DMS 273 treated with DMSO at 0.1 percent for 48 hours (cell line): ENCODE data around the gene DLX4.

ENCODE experiments used
- DNase-seq: peaks from one replicate; lab custom pipeline; 2025; lab: John Stamatoyannopoulos, UW

Gene DLX4, protein sequence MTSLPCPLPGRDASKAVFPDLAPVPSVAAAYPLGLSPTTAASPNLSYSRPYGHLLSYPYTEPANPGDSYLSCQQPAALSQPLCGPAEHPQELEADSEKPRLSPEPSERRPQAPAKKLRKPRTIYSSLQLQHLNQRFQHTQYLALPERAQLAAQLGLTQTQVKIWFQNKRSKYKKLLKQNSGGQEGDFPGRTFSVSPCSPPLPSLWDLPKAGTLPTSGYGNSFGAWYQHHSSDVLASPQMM

DNA sequence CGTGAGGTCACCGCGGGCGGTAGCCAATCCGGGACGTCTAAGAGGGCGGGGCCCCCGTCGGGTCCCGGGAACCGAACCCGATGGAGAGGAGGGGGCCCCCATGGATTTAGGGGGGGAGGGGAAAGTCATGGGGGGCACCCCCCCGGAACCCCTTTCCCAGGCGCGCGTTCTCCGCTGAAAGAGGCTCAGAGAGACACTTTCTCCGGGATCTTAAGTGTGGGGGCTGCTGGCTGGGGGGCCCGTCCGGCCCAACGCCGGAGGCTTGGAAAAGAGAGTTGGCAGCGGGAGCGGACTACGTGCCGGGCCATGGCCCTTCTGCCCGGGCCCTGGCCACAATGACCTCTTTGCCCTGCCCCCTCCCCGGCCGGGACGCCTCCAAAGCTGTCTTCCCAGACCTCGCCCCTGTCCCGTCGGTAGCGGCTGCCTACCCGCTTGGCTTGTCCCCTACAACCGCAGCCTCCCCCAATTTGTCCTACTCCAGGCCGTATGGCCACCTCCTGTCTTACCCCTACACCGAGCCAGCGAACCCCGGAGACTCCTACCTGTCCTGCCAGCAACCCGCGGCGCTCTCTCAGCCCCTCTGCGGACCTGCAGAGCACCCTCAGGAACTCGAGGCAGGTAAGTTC lies at the start of gene DLX4:
Gene DLX4 (plus strand): TSS at position 57 of the 626 bp plus-strand sequence. CDS start 279 bp downstream, at position 336.
- no peak for DNase-seq

DNA sequence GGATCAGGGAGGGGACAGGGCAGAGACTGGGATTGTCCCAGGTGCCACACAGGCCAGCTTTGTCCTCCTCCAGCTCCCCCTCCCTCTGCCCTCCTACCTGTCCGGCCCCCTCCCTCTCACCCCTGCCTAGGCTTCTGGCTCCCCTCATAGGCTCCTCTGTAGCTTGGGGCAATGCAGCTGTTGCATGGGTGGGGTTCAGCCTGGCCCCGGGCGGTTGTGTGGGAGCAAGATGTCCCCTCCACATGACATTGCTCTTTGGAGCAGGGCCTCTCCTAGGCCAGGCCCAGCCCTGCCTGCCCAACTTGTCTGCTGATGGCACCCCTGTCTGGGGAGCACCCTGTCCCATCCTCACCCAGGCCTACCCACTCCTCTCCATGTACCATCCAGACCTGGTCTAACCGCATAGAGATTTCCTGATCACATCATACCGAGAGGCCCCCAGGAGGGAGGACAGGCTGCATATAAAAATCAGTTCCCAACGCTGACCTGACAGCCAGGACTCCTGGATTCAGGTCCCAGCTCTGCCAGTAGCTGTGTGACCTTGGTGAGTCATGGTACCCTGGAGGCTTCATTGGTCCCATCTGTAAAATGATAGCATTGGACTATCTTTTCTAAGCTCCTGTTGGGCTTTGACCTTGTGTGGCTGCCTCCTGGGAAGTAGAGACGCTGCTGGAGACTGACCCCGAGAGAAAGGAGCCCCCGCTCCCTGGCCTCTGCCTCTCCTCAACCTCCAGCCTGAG lies 48.8 kb upstream of the DLX4 start:
- no peak for DNase-seq

DNA sequence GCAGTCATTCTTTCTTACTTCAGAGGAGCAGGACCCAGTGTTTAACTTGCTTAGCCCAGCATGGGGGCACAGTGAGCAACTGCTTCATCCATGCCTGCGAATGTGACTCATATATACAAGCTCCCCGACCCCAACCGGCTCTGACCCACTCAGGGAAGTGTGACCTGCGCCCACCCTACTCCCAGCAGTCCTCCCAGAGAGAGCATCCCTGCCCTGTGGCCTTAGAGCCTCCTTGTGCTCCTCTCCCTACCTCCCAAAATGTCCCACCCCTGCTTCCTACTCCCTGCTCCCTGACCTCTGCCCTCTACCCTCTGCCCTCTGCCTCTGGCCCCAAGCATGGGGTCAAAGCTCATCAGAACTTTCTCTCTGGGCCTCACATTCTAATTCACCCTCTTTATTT lies 46.9 kb upstream of the DLX4 start:
- no peak for DNase-seq

DNA sequence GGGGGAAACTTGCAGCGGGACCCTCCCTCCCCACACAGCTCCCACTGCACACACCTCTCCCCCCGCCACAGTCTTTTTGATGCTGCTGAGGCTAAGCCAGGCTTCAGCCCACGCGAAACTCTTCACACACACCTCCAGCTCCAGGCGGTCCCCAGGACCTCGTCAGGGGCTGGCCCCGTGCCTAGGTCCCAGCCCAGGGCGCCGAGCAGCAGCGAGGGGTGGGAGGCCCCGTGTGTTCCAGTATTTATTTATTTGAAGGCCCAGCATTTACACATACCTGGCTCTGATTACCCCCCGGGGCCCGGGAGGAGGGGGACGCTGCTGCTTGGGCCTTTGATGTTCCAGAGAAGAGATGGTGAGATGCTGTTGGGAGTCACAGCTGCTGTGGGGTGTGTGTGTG lies 44.9 kb upstream of the DLX4 start:
- DNase-seq: no peak

DNA sequence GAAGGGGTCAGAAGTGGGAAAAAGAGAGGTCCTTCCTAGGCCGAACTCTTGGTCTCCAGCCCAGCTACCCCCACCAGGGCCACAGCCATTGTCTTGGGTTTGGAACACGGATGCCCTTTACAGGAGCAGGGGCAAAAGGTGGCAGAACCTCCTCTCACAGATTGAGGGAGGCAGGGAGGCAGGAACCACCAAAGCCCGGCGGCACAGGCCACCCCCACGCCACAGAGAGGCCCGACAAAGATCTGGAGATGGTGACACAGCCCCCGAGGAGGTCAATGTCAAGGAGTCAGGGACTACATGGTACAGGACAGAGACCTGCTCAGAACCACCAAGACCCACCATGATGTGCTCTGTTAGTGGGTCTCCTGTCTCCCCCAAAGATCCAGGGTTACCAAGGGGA lies 44.4 kb upstream of the DLX4 start:
- DNase-seq: no peak

DNA sequence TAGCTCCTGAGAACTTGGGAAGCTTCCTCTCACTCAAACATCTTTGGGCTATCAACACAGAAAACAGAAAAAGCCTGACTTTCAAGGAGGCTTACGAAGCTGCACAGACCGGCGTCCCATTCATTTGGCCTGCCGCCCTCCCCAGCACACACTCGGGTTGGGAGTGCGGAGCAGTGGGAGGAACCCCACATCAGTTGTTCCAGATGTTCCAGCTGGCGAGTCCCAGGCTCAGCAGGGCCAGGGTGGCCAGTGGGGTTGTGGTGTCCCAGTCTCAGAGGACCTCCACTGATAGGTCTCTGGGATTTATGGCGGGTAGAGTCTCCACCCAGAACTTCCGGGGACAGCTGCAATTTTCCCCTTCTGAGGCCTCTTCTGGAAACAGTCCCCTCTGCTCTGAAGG lies 43.1 kb upstream of the DLX4 start:
- DNase-seq: no peak

DNA sequence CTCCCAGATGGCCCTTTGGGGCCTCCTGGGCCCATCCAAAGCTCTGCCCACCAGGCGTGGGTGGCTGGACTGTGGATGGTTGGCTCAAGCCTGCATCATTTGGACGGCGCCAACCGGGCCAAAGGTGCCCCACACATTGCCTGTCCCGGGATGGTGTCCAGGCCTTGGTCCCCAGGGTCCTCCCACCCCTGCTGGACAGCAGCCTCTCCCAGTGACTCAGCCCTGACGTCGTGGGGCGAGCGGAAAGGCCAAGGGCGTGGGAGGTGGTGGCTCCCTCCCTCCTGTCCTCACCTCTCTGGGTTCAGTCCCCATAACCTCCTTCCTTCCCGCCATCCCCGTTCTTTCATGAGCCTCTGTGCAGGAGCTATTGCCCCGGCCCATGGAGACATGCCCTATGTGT lies 42.1 kb upstream of the DLX4 start:
- DNase-seq: no peak

DNA sequence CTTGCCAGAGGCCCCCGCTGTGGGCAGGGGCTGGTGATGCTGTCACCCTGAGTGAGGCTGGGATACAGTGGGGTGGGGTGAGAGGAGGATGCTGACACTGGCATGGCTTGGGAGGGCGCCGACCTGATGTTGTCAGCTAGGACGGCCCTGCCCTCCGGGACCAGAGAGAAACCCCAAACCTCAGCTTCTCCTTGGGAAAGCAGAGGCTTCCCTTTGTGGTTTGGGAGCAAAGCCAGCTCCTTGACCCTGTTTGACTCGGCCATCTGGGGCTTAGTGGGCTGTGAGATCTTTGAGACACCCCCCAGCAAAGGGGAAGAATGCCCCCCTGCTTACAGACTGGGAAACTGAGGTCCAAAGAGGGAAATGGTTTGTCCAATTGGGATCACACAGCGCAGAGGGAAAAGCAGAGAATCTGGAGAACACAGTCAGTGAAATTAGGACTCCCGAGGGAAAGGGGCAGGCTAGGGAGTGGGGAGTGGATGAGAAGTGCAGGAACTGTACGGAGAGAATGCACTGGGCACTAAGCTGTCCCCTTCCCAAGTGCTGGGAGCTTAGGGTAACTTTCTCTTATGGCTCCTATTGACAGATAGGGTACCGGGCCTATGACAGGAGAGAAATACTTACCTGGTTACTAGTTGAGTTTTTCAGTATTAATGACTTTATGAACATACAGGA lies 40.7 kb upstream of the DLX4 start:
- no peak for DNase-seq

DNA sequence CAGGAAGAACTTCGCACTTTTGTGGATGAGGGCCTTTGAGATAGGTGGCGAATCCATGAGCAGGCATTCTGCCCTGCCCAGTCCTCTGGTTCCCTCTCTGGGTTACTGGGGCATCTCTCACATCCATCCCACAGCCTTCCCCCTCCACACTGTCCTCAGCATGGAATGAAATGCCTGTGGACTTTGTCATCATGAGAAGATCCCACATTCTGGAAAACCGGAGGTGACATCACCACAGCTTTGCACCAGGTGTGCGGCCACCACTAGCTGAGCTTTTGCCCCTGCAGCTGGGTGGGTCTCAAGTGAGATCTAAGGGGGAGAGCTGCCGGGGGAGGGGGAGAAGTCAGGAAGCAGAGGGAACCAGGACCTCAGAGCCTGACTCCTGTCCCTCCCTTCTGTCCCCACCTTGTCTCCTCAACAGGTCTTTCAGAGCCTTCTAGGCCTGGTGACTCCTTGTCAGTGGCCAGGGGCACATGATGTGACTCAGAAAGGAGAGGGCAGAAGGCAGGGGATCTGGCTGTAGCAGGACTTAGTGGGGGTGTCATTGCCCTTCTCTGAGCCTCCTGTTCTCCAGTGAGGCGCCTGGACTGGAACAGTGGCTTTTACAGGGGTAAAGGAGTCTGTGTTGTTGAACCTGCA lies 40.0 kb upstream of the DLX4 start:
- no peak for DNase-seq

DNA sequence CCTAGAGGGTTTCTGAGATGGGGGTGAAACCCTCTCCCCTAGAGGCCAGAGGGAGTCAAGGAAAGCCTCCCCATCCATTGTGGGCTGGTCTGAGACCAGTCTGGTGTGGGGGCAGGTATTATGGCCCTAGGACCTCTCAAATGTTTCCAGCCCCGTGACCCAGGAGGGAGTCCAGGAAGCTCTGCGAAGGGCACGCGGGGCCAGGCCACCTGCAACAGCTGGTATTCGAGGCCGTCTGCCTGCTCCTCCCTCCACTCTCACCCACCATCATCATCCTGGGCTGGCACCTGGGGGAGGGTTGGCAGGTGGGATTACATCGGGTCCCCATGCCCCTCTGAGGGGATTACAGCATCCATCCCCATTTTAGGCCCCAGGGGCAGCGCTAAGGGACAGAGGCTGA lies 38.1 kb upstream of the DLX4 start:
- DNase-seq: no peak

DNA sequence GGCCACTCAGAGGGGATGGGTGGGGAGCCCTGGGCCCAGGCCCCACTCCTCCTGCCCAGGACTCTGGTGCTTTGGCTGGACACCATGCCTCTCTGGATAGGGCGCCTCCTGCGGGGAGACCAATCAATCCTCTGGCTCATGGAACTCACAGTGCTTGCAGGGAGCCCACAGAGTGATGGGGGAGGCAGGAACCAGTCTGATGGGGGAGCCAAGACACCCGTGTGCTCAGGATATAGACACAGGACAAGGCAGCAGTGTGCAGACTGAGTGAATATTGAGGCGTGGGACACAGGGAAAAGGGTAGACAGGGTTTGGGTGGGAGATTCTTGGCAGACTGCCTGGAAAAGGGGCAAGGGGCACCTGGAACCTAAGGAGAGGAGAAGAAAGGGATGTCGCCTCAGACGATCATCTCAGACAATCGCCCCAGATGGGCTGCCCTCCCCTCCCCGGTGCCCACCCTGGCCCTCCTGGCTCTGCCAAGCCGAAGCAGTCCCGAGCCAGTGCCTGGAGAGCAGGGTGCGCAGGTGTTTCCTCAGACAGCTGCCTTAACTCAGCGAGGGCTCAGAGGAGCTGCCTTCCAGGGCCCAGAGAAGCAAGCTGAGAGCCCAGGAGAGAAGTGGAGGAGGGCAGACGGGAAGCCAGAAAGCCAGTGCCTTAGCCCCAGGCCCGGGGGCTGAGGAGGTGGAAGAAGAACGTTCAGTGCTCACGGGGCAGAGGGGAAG lies 37.4 kb upstream of the DLX4 start:
- DNase-seq: peak; percentile 27

DNA sequence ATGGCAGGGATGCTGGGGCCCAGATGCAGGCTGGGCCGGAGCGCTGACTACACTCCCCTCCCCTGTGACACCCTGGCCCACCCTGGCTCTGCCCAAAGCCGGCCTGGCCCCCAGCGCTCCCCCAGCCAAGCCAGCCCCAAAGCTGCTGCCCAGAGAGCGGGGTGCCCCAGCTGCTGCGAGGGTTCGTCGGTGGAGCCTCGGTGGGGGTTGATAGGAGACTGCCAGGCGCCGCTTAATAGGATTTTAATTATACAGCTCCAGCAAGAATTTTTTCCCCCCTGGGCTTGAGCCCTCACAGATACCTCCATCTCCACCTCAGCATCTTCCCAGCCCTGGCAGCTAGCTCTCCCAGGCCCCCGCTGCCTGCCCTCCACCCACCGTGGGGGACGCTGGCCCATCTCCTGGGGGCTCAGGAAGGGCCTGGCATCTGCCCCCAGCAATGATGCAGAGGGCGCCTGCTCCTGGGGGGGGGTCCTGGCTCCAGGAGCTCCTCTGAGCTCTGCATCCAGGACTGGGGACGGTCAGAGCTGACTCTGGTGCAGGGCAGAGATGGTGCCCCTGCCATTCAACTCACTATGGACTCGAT lies 36.8 kb upstream of the DLX4 start:
- DNase-seq: no peak

DNA sequence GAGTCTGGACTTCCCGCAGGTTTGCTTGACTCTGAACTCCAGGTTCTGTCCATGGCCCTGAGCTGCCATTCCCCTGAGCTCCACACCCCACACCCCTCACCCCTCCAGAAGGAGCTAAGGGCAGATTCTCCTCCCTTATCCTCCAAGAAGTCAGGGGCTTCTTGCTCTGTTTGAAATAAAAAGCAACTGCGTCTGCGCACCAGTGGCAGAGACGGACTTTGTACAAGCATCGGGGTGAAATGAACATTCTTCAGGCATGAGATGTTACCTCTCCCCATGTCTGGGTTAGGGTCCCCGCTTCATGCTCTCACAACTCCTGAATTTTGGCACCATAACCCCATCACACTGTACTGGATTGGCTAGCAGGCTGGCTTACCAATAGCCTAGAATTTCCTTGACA lies 36.1 kb upstream of the DLX4 start:
- no peak for DNase-seq

DNA sequence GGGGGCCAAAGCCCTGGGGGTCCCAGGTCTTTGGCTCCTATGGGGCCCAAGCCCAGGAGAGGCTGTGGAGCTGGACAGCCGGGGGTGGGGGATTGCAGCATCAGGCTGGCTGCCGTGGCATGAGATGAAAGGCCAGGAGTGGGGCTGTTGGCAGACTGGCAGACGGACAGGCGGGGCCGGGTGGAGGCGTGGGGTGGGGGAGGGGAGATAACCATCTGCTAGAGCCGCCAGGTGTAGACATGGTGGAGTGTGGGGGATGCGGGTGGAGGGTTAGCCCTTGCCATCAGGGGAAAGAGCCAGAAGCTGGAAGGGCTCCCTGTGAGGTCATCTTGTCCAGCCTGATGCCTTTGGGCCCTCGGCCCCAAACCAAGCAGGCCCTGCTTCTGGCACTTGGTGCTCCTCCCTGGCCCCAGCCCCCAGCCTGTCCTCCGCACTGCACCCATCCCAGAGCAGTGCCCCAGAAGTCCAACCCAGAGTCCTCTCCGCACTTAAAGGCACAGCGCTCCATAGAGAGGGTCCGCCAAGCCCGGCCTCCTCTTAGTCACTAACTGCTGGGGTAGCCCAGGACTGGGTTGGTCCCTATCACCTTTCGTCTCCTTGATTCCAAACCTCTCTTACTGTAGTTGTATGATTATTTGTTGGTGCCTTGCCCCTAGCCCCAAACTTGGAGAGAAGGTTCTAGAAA lies 33.3 kb upstream of the DLX4 start:
- peak; percentile 77 for DNase-seq

DNA sequence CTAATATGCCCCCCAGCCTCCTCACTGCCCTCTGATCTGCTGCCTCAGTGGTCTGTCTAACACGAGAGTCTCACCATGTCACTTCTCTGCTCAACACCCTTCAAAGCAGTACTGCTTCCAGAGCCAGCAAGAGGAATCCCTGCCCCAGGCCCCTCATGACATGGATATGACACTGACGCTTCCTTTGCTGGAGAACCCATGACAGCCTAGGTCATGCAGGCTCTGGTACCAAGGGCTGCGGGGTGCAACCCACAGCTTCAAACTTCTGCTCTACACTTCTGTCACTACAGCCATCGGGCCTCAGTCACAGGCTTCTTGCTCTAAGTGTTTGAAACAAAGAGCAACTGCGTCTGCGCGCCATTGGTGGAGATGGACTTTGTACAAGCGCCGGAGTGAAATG lies 32.6 kb upstream of the DLX4 start:
- DNase-seq: no peak

DNA sequence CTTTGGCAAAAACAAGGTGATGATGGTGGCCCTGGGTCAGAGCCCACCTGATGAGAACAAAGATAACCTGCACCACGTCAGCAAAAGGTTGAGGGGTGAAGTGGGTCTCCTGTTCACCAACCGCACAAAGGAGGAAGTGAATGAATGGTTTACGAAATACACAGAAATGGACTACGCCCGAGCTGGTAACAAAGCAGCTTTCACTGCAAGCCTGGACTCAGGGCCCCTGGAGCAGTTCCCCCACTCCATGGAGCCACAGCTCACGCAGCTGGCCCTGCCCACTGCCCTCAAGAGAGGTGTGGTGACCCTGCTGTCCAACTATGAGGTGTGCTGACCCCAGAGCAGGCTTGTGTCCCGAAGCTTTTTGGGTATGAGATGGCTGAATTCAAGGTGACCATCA lies 29.7 kb upstream of the DLX4 start:
- no peak for DNase-seq

DNA sequence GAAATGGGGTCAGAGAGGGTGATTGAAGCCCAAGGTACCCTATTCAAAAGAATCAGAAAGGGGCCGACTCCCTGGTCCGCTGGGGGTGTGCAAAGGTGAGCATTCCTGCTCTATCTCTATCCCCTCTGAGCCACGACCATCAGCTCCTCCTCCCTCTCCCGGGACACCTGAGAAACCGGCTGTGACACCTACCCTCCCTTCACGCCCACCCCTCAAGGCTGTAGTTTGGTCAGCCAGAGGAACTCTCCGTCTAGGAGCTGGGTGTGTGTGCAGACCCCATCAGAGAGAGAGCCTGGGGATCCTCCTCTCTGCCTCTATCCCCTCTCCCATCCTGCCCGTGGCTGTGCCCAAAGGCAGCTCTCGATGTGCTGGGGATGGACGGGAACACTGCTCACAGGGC lies 27.6 kb upstream of the DLX4 start:
- no peak for DNase-seq

DNA sequence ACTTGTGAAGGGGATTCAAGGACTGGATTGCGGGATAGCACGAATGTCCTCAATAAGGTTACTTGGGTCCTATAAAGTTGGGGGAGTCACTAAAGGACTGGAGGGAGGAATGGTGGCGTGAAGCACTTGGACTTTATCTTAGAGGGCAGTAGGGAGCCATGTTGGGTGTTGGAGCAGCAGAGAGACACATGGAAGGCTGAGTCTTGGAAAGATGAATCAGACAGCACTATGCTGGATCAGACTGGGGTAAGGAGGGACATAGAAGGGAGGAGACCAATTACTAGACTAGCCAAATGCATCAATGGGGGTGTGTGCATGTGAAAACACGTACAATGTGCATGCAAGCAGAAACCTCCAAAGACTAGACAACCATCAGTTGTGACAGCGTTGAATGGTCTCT lies 26.0 kb upstream of the DLX4 start:
- DNase-seq: no peak

DNA sequence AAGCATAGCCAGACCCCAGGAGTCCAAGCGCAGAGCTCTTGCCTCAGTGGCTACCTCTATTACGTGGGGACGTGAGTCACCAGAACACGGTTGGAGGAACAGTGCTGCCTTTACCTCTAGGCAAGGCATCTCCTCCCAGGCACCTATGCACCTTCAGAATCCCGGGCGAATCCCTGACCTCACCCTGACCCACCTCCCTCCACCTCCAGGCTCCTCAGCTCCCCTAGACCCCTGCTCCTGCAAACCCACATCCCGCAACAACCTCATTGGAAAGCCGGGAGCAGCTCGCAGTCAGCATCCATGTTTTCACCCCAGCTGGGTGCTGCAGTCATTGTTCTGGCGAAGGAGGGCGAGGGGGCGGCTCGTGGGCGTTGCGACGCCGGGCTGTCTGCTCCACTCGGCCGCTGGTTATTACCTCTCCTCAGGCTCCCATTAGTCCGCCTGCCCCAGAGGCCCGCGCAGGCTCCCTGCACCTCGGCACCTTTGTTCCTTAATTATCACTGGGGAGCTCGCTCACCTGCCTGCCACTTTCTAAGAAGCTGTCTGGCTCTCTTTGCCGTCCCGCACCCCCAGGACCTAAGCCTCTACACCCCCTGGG lies 24.6 kb upstream of the DLX4 start:
- DNase-seq: no peak

DNA sequence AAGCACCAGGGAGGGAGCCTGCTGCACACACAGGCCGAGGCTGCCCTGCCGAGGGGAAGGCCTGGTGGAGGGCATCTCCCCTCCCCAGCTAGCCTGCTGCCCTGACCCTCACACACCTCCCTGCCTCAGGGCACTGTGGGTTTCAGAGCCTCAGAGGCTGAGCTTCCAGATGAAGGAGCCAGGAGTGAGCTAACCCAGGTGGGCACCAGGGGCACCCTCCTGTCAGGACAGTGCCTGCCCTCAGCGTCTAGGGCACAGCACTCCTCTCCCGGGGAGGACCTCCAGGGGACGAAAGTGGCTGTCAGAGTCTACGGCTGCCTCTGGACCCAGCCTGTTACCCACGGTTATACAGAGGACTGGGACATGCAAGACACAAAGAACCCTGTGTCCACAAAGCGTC lies 22.8 kb upstream of the DLX4 start:
- DNase-seq: no peak
